AG09309 (cell line): Measurements from ENCODE around the gene LRFN2.

ENCODE experiments used
- DNase-seq: peaks from one replicate; pipeline ENCODE4 v3.0.0-alpha.2; 2010; ENCODE audit warnings: low read depth
- H3K4me3 ChIP-seq: 2 replicates; pipeline ENCODE4 v1.5.1; 2011; ENCODE audit warnings: mild to moderate bottlenecking, low read depth, low read length, moderate library complexity; ENCODE audit not compliant: control insufficient read depth
- TF ChIP-seq, protein P1 (sequence below): IDR thresholded peaks from 2 replicates; pipeline ENCODE4 v1.5.1; 2011; ENCODE audit warnings: mild to moderate bottlenecking, low read depth, low read length, inconsistent platforms; ENCODE audit not compliant: insufficient read depth, control insufficient read depth; ENCODE audit errors: missing control alignments

The LRFN2 gene

DNA sequence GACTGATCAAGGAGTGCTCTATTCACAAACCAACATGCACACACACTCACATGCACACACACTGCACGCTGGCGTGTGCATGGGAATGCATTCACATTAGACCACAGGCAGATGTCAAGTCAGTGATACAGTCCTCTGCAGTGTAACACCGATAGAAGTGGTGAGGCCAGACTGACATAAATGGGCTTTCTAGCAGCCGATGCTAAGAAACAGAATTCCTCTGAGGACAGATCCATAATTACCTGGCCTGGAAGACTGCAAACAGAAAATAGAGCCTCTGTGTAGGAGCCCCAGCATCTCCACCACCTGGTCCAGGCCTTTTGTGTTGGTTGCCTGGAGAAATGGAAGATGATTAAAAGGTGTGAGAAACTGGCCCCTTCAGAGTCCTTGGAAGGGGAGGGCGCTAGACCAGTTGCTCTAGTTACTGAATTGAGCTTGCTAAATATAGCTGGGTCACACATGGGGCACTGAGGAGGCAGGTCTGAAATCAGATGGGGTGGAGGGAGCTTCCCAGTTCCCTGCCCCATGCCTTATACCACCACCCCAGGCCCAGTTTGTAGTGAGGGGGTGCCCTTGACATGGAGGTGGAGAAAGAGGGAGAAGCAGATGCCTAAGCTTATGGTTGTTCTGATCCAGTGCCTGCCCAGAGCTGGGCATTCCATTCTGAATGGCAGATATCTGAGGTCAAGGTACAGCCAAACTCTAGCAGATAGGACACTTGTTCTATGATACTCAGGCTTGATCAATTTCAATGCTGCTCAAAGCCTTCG is 233.8 kb downstream of the LRFN2 start:
- no peak overlapping the region for H3K4me3 ChIP-seq
- no peak for DNase-seq
- TF ChIP-seq, protein P1, sequence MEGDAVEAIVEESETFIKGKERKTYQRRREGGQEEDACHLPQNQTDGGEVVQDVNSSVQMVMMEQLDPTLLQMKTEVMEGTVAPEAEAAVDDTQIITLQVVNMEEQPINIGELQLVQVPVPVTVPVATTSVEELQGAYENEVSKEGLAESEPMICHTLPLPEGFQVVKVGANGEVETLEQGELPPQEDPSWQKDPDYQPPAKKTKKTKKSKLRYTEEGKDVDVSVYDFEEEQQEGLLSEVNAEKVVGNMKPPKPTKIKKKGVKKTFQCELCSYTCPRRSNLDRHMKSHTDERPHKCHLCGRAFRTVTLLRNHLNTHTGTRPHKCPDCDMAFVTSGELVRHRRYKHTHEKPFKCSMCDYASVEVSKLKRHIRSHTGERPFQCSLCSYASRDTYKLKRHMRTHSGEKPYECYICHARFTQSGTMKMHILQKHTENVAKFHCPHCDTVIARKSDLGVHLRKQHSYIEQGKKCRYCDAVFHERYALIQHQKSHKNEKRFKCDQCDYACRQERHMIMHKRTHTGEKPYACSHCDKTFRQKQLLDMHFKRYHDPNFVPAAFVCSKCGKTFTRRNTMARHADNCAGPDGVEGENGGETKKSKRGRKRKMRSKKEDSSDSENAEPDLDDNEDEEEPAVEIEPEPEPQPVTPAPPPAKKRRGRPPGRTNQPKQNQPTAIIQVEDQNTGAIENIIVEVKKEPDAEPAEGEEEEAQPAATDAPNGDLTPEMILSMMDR: no peak

DNA sequence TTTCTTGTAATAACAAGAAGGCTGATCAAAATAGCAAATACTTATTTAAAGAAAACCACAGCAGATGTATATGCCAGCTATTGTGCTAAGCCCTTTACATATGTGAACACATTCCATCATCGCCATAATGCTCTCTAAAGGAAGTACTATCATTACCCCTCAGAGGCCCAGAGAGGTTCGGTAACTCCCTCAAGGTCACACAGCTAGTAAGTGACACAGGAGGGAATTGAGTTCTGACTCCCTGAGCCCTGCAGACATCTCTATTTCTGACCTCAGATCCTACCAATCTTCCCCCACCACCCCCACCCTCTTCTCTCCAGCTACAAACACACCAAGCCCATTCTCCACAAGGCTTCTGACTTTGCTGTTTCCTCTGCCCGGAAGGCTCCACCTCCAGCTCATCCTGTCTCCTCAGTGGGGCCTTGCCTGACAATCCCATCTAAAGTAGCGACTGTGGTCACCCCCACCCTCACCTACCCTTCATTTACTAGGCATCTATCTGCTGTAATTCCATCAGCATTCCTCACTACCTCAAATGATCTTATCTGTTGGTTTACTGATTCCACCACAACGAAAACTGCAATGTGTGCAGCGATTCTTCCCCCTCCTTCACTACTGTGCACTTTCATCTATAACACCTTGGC is 234.5 kb downstream of the LRFN2 start:
- no peak overlapping the region for H3K4me3 ChIP-seq
- DNase-seq: no peak
- TF ChIP-seq, protein P1: no peak

DNA sequence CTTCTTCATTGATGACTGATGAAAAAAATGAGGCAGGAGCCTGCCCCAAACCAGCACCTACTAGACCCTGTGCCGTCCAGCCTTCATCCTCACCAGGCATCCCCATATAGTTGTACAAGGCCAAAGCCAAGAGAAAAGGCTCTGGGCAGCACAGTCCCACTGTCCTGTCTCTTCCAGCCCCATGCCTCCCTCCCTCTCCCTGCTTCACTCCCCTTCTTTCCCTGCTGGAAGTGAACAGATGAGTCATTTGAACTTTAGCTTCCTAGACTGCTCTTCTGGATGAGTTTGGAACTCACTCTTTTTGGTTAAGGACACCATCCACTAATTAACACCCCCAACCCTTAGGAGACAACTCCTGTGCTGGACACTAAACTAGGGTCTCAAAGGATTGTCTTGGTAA is 235.2 kb downstream of the LRFN2 start:
- no peak for DNase-seq
- H3K4me3 ChIP-seq: no peak overlapping the region
- TF ChIP-seq, protein P1: no peak

DNA sequence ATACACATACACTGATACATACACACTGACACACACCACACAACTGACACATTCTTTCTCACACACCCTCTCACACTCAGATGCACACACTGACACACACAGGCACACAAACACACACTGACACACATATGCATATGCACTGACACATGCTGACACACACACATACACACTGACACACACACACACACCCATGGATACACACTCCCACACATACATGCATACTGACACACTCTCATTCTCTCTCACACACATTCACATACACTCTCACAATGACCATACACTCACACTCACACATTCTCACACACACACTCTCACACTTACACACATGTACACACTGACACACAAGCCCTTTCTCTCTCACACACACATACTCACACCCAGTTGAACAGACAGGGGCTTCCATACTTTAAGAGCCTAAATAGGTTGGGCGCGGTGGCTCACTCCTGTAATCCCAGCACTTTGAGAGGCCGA is 236.4 kb downstream of the LRFN2 start:
- no peak overlapping the region for H3K4me3 ChIP-seq
- DNase-seq: no peak
- TF ChIP-seq, protein P1: no peak

DNA sequence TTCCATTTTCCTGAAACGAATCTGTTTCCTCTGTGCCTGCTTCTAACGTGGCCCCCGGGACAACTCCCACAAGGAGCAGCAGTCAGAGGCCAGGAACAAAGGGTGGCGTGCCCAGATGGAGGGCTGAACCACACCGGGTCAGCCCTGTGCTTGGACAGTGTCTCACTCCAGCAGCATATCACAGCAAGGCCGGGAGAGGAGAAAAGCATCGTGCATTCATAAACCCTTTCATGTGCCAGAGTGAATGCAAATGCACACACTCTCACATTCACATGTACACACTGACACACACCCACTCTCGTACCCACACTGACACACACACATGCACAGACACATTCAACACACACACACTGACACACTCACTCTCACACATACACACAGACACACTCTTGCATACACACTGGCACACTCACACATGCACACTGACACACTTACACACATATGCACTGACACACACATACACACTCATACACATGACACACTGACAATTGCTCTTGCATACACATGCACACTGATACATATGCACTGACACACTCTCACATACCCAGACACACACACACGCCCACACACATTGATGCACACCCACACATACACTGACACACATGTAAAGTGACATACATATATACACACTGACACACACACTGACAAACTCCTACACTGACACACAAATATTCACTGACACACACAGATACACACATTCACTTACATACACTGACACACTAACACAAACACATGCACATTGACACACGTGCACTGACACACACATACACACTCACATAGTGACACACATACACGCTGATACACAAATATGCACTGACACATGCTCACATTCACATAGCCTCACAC is 237.0 kb downstream of the LRFN2 start:
- DNase-seq: no peak
- TF ChIP-seq, protein P1: no peak
- no peak overlapping the region for H3K4me3 ChIP-seq

DNA sequence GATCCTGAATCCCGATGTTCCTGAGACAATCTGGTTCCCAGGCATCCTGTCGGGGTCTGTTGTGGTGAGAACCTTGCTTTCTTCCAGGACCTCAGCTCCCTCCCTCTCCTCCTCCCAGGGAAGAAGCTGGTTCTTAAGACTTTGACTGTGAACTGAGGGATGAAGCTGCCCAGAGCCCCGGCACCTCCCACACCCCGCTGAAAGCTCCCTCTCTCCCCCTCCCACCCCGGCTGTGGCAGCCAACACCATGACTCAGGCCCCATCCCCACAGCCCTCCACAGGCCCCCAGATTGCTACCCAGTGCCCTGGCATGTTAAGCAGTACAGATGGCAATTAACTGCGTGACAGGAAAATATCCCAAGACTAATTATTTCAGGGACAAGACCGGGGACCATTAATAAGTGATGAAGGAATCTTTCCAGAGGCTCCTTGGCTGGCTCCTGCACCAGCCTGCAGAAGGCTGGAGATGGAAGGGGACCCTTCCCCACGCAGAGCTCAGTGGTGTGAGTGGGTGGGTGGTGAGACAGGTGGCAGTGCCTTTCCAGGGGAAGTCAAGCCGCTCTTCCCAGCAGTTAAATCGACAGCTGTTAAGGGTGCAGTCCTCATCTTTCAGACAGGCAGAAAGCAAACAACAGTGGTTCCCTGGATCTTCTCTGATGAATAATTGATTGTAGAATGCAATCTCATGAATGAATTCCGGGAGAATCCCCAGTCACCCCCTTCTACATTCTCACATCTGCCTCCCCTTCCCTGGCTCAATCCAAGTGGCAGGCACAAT is 237.9 kb downstream of the LRFN2 start:
- TF ChIP-seq, protein P1: no peak
- DNase-seq: no peak
- H3K4me3 ChIP-seq: no peak overlapping the region
